Stimulated activated CD4-positive, alpha-beta T cell treated with anti-CD3 and anti-CD28 coated beads, Interleukin-1b, Interleukin-23, amount 100 ng/mL, for 4 hours (primary cell): ENCODE data around the gene ISG20L2.
"Not testable (repeated sequence)": the region's sequence is repeated elsewhere in the genome, so short reads cannot be mapped to it uniquely, and the experiment has no call there.

Source experiments
- DNase-seq, 2 donors: peaks; one replicate each; pipeline ENCODE4 v3.0.0-alpha.2; 2020; ENCODE audit warnings: low read depth in 2 of 2

ISG20L2 gene, protein sequence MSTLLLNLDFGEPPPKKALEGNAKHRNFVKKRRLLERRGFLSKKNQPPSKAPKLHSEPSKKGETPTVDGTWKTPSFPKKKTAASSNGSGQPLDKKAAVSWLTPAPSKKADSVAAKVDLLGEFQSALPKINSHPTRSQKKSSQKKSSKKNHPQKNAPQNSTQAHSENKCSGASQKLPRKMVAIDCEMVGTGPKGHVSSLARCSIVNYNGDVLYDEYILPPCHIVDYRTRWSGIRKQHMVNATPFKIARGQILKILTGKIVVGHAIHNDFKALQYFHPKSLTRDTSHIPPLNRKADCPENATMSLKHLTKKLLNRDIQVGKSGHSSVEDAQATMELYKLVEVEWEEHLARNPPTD

DNA sequence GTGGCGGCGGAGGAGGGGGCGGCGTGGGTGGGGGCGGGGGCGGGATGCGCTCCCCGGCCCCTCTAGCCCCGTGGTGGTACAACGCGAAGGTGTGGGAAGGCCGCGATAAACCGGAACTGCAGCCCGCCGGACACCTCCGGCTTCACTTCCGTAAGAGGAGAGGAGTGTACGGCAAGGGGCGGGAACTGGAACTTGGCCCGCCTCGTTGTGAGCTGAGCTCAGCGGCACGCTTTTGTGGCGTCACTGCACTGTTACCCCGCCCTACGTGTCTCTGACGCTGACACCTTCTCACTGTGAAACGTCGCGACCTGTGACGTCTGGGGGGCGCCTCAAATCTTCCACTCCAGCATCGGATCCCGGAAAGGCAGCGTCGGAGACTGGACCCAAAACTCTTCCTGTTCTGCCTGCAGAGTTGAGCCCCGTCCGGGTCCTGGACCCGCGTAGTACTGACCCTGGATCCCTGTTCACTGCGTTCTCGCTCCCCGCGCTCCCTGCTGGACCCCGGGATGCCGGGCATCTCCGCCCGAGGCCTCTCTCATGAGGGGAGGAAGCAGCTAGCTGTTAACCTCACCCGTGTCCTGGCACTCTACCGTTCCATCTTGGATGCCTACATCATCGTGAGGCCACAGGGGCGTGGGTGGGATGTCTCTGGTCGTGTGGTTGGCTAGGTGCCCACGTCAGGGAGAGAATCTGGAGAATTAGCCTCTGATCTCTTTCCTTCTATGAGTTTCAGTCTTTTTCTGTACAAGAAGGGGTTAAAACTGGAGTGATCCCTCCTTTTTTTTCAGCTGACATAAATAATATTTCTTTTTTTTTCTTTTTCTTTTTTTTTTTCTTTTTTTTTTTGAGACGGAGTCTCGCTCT, at the start of gene ISG20L2:
ISG20L2 (minus strand) TSS at position 168 of the 864 bp plus-strand sequence. CDS start 1,114 bp downstream, outside the sequence.
- peak; percentile 83 for DNase-seq

DNA sequence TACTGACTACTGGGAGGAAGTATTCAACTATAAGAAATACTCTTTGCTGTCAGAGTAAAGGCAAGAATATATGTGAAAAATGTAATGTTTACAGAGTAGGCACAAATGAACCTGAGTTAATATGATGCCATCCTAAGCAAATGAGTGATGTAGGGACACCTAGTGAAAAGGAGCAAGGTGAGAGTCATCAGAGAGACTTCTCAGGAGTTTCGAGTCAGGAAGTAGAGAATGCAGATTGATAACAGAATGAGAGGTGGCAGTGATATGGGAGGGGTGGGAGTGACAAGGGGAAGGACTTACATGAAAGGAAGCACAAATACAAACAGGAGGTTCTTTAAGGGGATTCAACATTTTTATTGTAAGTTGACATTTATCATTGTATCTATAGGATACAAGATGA, 49.0 kb upstream of the ISG20L2 start:
- DNase-seq, result no peak

DNA sequence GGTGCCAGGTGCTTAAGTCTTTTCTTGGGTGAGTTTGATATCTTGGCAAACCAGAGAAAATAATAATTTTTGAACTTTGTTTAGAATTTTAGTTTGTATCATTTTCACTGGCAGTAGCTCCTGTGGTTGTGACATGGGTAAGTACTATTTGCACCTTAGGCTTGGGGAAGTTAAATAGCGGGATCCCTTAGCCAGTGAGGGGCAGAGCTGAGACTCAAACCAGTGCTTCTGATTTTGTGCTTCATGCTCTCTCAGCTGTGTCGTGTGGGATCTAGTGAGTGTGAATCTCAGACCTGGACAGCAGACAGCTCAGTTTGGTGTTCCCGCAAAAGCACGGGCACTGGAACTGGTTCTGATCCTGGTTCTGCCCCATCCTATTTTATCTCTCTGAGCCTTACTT, 48.4 kb upstream of the ISG20L2 start:
- no peak for DNase-seq

DNA sequence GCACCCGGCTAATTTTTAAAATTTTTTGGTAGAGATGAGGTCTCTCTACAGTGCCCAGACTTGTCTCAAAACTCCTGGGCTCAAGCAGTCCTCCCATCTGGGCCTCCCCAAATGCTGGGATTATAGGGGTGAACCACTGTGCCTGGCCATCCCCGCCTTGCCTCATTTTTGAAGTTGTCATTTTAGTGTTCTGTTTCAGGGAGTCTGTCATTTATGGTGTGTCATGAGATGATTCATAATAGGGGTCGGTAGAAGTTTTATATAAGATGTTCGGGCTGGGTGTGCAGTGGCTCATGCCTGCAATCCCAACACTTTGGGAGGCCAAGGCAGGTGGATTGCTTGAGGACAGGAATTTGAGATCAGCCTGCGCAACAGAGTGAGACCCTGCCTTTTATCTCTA, 47.2 kb upstream of the ISG20L2 start:
- no peak for DNase-seq

DNA sequence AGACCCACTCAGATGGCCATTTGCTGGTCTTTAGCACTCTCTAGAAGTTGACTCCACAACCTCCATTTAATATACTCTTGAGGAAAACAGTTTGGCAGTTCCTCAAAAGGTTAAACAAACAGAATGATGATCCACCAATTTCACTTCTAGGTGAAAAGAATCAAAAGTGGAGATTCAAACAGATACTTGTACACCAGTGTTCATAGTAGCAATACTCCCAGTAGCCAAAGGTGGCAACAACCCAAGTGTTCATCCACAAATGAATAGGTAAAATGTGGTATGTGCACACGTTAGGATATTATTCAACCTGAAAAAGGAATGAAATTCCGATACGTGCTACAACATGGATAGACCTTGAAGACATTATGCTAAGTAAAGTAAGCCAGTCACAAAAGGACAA, 45.0 kb upstream of the ISG20L2 start:
- DNase-seq, result no peak

DNA sequence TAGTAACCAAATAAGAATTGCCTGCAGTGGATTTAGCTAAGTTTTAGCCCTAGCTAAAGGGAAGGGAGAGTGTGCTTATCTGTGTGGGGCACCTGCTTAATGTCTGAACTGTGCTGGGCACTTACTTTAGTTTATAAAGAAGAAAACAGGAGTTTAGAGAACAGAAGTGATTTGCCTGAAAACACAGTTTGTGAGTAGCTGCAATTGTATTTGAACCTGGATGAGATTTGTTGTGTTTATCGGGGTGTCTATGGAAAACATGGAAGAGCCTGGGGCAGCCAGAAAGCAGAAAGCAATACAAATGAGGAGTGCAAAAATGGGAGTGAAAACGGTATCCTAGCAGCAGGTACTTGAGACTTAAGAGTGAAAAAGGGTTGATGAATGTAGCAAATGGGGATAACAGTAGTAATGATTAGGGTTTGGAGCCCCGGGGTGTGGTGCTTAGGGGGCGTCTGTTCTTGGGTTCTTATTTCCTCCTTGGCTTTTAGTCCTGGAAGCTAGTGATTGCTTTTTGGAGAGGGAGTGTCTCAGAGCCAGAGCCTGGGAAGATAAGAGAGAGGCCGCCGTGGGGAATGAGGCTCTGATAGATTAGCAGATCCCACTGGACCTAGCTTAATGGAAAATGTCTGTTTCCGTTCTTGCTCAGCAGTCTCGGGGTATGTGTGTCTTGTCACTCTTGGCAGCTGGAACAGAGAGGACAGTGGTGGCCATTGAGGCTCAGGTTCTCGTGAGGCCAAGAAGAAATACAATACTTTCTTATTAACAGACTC, 44.3 kb upstream of the ISG20L2 start:
- no peak for DNase-seq

DNA sequence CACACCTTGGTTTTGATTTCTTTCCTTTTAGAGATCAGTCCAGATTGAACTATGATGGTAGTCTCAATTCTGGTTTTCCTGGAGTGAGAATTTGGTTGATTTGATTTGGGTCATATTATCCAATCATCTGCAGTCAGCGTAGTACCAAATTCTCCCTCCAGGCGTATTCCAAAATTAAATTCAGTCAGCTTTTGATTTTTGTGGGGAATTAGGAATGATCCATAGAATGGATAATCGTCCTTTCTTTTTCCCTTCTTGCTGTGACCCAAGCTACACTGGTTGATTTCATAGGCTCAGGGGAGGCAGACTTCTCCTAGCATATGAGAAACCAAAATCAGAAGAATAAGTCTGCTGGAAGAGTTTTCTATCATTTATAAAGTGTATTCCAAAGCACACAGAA, 43.7 kb upstream of the ISG20L2 start:
- DNase-seq, result no peak

DNA sequence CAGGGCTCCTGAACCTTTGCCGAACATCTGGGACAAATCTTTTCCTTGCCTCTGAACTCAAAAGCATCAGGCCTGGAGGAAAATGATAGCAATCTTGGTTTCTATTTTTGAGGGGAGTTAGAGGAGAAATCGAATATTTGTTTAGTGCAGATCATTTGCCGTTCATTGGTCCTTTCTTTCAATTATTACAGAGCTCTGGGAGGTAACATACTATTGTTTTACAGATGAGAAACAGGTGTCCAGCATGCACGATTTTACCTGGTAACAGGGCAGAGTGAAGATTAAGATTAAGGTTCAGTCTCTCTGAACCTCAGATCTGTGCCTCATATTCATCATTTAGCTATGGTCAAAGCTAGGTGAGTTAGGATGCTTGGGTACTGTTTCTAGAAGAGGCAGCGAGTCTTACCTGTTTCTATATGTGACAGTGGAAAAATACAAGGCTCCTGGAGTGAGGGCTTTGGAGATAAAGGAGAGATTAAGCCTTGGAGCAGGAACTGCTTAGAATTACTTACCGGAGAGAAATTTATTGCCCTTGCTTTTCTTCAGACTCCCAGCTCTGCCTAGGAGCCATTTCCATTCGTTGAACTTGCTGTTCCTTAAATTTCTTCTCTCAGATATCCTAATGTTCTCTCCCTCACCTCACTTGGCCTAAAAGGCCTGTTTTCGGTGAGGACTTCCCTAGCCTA, 40.2 kb upstream of the ISG20L2 start:
- no peak for DNase-seq

DNA sequence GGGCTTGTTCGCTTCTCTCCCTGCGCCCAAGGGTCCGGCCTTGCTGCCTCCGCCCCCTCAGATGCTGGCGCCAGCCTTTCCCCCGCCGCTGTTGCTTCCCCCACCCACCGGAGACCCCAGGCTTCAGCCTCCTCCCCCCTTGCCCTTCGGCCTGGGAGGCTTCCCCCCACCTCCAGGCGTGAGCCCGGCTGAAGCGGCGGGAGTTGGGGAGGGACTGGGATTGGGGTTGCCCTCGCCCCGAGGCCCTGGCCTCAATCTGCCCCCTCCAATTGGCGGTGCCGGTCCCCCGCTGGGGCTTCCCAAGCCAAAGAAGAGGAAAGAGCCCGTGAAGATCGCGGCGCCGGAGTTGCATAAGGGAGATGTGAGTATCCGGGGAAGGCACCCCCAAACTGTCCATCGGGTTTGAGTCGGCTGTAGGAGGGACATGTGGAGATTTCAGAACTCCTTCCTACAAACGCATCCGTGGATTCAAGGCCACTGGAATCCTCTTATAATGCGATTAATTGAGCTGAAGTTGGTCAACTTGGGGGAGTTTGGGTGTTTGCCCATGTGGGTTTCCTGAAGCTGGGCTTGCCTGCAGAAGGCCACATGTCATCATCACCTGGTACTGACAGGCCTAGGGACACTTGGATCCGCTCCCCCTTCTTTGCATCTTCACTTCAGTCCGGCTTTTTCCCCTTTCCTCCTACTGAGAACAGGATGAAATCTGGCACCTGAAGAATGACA, 39.5 kb upstream of the ISG20L2 start:
- DNase-seq, result no peak

DNA sequence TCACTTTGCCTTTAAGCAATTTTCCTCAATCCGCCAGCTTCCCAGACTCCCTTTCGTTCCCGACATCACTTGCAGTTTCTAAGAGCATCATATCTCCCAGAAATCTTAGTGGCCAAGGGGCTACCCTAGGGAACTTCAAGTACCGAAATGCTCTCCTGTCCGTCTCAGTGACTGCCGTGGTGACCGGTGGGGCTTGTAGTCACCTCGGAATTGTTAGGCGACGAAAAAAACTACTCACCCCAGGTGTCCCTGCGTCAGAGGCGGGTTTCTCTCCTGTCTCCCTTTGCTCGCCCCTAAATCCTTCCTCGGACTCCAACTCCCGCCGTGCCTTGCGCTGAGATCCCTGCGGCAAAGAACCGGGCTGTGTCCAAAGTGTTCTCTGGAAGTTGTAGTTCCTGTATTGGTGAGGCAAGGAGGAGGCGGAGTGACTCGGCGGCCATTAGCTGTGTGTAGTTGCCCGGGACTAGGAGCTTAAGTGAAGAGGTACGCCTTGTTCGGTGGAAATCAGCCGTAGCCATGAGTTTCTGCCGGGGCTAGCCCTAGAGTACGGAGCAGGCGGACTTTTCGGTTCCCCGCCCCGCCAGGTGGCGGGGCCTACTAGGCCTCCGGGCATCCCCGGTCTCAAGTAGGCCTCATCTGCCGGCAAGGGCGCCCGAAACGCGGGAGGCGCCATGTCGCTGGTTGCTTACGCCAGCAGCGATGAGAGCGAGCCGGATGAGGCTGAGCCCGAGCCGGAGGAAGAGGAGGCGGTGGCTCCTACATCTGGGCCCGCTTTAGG, 38.7 kb upstream of the ISG20L2 start, which contains the start of gene PRCC:
PRCC (plus strand) TSS at position 435 of the 778 bp plus-strand sequence; CDS start at position 672, 237 bp downstream.
- peak; percentile 84 to 91 for DNase-seq

DNA sequence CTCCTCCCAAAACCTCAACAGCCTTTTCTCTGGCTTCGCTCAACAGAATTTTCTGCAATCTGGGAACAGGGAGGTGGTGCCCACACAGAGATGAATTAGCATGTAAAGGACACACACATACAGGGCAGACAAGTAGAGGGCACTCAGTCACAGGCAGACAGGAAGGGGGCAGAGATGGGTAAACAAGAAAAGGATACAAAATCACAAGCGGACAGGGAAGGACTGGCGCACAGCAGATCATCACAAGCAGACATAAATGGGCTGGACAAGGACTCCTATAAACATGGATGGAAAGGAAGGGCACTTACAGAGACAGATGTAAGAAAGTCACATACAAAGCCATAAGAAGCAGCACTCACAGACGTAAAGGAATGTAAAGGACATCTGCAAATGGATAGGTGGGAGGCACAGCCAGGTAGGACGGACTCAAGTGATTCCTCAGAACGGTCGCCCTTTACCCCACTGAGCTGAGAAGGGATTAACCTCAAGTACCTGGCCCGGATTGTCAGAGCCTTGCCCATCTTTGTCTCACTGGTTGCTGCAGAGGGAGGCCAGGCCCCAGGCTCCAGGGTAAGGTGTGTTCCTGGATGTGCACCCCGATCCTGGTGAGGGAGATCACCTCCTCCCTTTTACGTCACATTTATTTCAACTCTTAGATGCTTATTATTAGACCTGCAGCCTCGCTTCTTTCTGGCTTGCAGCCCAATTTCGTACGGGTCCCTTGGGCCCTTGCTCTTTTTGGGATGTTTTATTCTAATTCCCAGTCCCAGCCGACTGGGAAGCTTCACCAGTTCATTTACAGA, 37.9 kb upstream of the ISG20L2 start:
- DNase-seq, result no peak

DNA sequence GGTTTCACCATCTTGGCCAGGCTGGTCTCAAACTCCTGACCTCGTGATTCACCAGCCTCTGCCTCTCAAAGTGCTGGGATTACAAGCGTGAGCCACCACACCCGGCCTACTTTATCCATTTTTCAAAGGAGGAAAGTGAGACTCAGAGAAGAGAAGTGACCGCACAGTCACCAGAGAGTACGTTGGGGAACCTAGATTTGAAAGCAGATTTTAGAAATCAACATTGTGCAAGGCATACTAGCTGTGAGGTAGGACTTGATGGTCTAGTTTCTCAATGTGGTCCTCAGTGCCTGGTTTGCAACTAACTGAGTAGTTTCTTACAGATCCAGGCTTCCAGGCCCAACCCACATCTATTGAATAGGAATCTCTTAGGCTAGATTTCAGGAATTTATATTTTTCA, 37.1 kb upstream of the ISG20L2 start:
- DNase-seq, result no peak

DNA sequence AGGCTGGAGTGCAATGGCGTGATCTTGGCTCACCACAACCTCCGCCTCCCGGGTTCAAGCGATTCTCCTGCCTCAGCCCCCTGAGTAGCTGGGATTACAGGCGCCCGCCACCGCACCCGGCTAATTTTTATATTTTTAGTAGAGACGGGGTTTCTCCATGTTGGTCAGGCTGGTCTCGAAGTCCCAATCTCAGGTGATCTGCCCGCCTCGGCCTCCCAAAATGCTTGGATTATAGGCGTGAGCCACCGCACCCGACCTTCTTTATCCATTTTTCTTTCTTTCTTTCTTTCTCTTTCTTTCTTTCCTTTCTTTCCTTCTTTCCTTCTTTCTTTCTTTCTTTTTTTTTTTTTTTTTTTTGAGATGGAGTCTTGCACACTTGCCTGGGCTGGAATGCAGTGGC, 36.6 kb upstream of the ISG20L2 start:
- not testable (repeated sequence) for DNase-seq

DNA sequence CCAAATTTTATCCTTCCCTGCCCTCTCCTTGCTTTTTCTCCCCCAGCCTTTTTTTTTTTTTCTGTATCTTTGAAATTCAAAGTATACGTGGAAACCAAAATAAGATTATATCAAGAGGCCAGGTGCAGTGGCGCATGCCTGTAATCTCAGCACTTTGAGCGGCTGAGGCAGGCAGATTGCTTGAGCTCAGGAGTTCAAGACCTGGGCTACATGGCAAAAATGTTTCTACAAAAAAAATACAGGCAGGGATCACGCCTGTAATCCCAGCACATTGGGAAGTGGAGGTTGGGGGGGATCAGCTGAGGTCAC, 32.2 kb upstream of the ISG20L2 start:
- DNase-seq, result no peak

DNA sequence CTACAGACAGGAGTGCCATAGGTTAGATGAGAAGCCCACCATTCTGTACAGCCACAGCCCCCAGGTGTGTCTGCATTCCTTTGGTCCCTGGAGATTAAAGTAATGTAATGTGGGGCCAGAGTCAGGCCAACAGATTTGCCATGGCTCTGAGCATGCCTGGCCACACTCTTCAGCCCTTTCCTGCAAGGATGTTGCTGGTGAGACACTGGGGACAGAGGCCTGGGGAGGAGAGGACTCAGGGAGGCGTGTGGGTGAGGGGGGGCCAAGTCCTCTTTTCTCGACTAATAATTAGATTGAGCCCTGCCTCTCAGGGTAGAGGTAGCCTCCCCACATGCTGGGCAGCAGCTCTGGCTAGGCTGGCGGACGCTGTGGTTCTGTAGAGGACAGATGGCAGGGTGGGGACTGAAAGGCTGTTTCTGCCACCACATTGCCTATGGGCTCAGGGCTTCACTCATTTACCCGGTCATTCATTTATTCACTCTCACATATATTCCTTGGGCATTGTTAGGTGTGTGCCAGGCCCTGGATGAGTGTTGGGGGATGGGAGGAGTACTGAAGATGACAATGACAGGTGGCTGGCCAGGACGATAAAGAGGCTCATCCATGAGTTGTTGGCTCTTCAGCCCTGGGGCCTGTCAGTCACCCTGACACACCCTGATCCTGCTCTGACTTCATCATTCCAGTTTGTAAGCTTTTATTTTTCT, 31.7 kb upstream of the ISG20L2 start:
- no peak for DNase-seq

DNA sequence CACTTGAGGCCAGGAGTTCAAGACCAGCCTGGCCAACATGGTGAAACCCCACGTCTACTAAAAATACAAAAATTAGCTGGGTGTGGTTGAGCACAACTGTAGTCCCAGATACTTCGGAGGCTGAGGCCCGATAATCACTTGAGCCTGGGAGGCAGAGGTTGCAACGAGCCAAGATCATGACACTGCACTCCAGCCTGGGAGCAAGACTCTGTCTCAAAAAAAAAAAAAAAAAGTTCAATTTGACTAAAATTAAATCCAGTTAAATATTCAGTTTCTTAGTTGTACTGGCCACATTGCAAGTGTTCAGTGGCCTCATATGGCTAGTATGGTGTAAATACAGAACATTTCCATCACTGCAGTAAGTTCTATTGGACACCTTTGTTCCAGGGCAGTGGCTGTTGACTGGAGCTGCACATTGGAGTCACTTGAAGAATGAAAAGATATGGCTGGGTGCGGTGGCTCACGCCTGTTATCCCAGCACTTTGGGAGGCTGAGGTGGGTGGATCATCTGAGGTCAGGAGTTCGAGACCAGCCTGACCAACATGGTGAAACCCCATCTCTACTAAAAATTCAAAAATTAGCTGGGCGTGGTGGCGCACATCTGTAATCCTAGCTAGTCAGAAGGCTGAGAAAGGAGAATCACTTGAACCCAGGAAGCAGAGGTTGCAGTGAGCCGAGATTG, 29.1 kb upstream of the ISG20L2 start:
- DNase-seq, result not testable (repeated sequence)

DNA sequence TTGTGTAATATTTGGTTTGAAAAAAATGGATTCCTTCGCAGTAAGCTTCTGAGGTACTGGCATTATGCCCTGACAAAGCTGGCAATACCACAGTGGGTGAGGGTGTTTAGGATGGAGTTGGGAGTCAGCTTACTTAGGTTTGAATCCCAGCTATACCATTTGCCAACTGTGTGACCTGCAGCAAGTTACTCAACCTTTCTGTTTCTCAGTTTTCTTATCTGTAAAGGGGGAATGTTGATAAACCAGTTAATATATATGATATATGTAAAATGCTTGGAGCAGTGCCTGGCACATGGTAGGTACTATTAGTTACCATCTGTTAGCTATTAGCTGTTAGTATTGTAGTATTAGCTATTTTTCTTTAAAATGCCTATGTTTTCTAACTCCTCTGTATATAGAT, 27.8 kb upstream of the ISG20L2 start:
- no peak for DNase-seq

DNA sequence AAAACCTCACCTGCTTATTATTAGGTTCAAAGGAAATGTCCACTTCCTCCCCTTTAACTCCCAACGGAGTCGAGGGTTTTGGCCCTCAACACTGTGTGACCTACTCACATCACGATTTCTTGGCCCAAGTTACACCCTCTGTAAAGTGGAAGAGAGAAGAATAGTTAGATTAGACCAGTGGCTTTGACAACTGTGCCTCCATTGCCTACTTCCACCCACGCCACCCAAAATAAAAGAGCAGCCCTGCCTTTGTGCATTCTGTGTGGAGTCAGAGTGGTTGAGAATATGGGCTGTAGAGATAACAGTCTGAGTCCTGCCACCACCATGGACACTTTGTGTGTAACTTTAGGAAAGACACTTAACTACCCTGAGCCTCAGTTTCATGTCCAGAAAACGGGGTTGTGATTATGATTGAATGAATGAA, 27.0 kb upstream of the ISG20L2 start:
- DNase-seq, result no peak
